IgD-negative memory B cell (primary cell): Measurements from ENCODE around the gene TCF4. TPM values are rescaled to one million over a fixed set of nuclear protein-coding genes. Genes with fewer than 3 reads are reported as not detected.
A peak's percentile ranks its signal among the peaks of the same experiment; 100 is the strongest.

Source experiments
- H3K27ac Mint-ChIP-seq, 3 donors: one replicate each; pipeline ENCODE4 v1.8.0; 2020 to 2022; ENCODE audit warnings: mild to moderate bottlenecking in 3 of 3, mixed read lengths in 3 of 3, moderate library complexity in 1 of 3
- H3K27me3 Mint-ChIP-seq: one replicate; pipeline ENCODE4 v1.8.0; 2021; ENCODE audit warnings: mixed read lengths
- H3K36me3 Mint-ChIP-seq: one replicate; pipeline ENCODE4 v1.8.0; 2020; ENCODE audit warnings: mild to moderate bottlenecking, mixed read lengths
- H3K4me1 Mint-ChIP-seq, 3 donors: one replicate each; pipeline ENCODE4 v1.8.0; 2020 to 2022; ENCODE audit warnings: mixed read lengths in 3 of 3, mild to moderate bottlenecking in 1 of 3
- H3K4me3 Mint-ChIP-seq, 4 donors: one replicate each; pipeline ENCODE4 v1.8.0; 2020 to 2022; ENCODE audit warnings: mild to moderate bottlenecking in 4 of 4, mixed read lengths in 4 of 4, moderate library complexity in 3 of 4
- H3K9me3 Mint-ChIP-seq, 3 donors: one replicate each; pipeline ENCODE4 v1.8.0; 2020 to 2021; ENCODE audit warnings: mixed read lengths in 3 of 3, mild to moderate bottlenecking in 1 of 3
- polyA plus RNA-seq: library from polyadenylated mRNA; unstranded; fragments of 300-500 nt; fragmentation: Illumina TruSeq; gene quantifications from one replicate; pipeline ENCODE4 v1.2.3, GENCODE V29; 2021

The TCF4 gene
- polyA plus RNA-seq, 1 donor from 2014 or later: 256 TPM

- peaks cover 3% of the 10 kb centered on the region for H3K36me3 Mint-ChIP-seq
- no peaks in the 10 kb centered on the region for H3K9me3 Mint-ChIP-seq
- peaks cover 2 to 12% (median 8%) of the 10 kb centered on the region in 3 donors for H3K4me1 Mint-ChIP-seq
- H3K27me3 Mint-ChIP-seq: peaks cover 12% of the 10 kb centered on the region
- H3K27ac Mint-ChIP-seq: no peak overlapping the region
- no peak overlapping the region for H3K4me3 Mint-ChIP-seq
These were observed 96.4 kb downstream of the TCF4 start for GRCh38 chr18:55491616-55492015.

GRCh38 chr18:55489034-55489986 is 98.7 kb downstream of the TCF4 start:
- Mint-ChIP-seq H3K4me1 (peaks cover 2 to 12% (median 8%) of the 10 kb centered on the region in 3 donors), H3K9me3 (no peaks in the 10 kb centered on the region), H3K27ac (no peak overlapping the region), H3K27me3 (peaks cover 12% of the 10 kb centered on the region), H3K36me3 (no peaks in the 10 kb centered on the region), H3K4me3 (peak overlapping the region in 3 of 4 donors; percentile 0 to 70 (median 6))

- H3K36me3 Mint-ChIP-seq: no peaks in the 10 kb centered on the region
- H3K9me3 Mint-ChIP-seq: no peaks in the 10 kb centered on the region
- no peak overlapping the region for H3K27ac Mint-ChIP-seq
These were observed 99.5 kb downstream of the TCF4 start for GRCh38 chr18:55488473-55488872.

GRCh38 chr18:55487997-55488396 is 100.0 kb downstream of the TCF4 start:
- Mint-ChIP-seq H3K27ac (no peak overlapping the region), H3K9me3 (no peaks in the 10 kb centered on the region), H3K4me3 (no peak overlapping the region), H3K27me3 (peaks cover 12% of the 10 kb centered on the region), H3K36me3 (no peaks in the 10 kb centered on the region), H3K4me1 (peaks cover 2 to 12% (median 8%) of the 10 kb centered on the region in 3 donors)

More at GRCh38 chr18:55488473-55488872, 99.5 kb downstream of the TCF4 start:
- H3K4me3 Mint-ChIP-seq: no peak overlapping the region
- peaks cover 12% of the 10 kb centered on the region for H3K27me3 Mint-ChIP-seq
- H3K4me1 Mint-ChIP-seq: peaks cover 2 to 12% (median 8%) of the 10 kb centered on the region in 3 donors

GRCh38 chr18:55486936-55487335 is 101.1 kb downstream of the TCF4 start:
- H3K27me3 Mint-ChIP-seq: peaks cover 9% of the 10 kb centered on the region
- peaks cover 2 to 12% (median 8%) of the 10 kb centered on the region in 3 donors for H3K4me1 Mint-ChIP-seq
- peaks cover 4% of the 10 kb centered on the region for H3K36me3 Mint-ChIP-seq
- H3K9me3 Mint-ChIP-seq: peaks cover 0 to 2% (median 0%) of the 10 kb centered on the region in 3 donors
- no peak overlapping the region for H3K4me3 Mint-ChIP-seq
- no peak overlapping the region for H3K27ac Mint-ChIP-seq

GRCh38 chr18:55485666-55486065 is 102.3 kb downstream of the TCF4 start:
- peaks cover 4% of the 10 kb centered on the region for H3K36me3 Mint-ChIP-seq
- H3K9me3 Mint-ChIP-seq: peaks cover 0 to 2% (median 0%) of the 10 kb centered on the region in 3 donors
- peaks cover 2 to 12% (median 8%) of the 10 kb centered on the region in 3 donors for H3K4me1 Mint-ChIP-seq
- H3K27me3 Mint-ChIP-seq: peaks cover 6% of the 10 kb centered on the region
- no peak overlapping the region for H3K4me3 Mint-ChIP-seq
- H3K27ac Mint-ChIP-seq: no peak overlapping the region

GRCh38 chr18:55484773-55485172 is 103.2 kb downstream of the TCF4 start:
- Mint-ChIP-seq H3K4me1 (peaks cover 2 to 10% (median 7%) of the 10 kb centered on the region in 3 donors), H3K27me3 (peaks cover 5% of the 10 kb centered on the region), H3K9me3 (peaks cover 0 to 2% (median 0%) of the 10 kb centered on the region in 3 donors), H3K27ac (no peak overlapping the region), H3K4me3 (no peak overlapping the region), H3K36me3 (peaks cover 4% of the 10 kb centered on the region)

GRCh38 chr18:55483266-55483871 is 104.6 kb downstream of the TCF4 start:
- Mint-ChIP-seq H3K9me3 (peaks cover 0 to 2% (median 0%) of the 10 kb centered on the region in 3 donors), H3K4me1 (peaks cover 0 to 1% (median under 1%) of the 10 kb centered on the region in 3 donors), H3K36me3 (peaks cover 6% of the 10 kb centered on the region)

GRCh38 chr18:55479656-55480420 is 108.2 kb downstream of the TCF4 start:
- Mint-ChIP-seq H3K27ac (no peak overlapping the region), H3K4me3 (peak overlapping the region in 1 of 4 donors; percentile 9), H3K36me3 (peaks cover 6% of the 10 kb centered on the region), H3K9me3 (peaks cover 0 to 2% (median 0%) of the 10 kb centered on the region in 3 donors), H3K4me1 (peaks cover 7 to 13% (median 13%) of the 10 kb centered on the region in 3 donors), H3K27me3 (no peaks in the 10 kb centered on the region)

More at GRCh38 chr18:55483266-55483871, 104.6 kb downstream of the TCF4 start:
- no peak overlapping the region for H3K4me3 Mint-ChIP-seq
- no peaks in the 10 kb centered on the region for H3K27me3 Mint-ChIP-seq
- H3K27ac Mint-ChIP-seq: no peak overlapping the region

GRCh38 chr18:55477860-55478581 is 110.0 kb downstream of the TCF4 start:
- Mint-ChIP-seq H3K27me3 (no peaks in the 10 kb centered on the region), H3K9me3 (peaks cover 0 to 2% (median 0%) of the 10 kb centered on the region in 3 donors), H3K4me1 (peaks cover 7 to 13% (median 13%) of the 10 kb centered on the region in 3 donors), H3K27ac (peak overlapping the region in 1 of 3 donors; percentile 63), H3K36me3 (peaks cover 8% of the 10 kb centered on the region), H3K4me3 (peak overlapping the region; percentile 74 to 94 (median 92))

GRCh38 chr18:55477499-55477859 is 110.5 kb downstream of the TCF4 start:
- Mint-ChIP-seq H3K36me3 (peaks cover 3% of the 10 kb centered on the region), H3K4me3 (peak overlapping the region; percentile 74 to 94 (median 92)), H3K27me3 (no peaks in the 10 kb centered on the region)

GRCh38 chr18:55475916-55476315 is 112.1 kb downstream of the TCF4 start:
- Mint-ChIP-seq H3K27me3 (no peaks in the 10 kb centered on the region), H3K4me3 (peak overlapping the region in 2 of 4 donors; percentile 18 to 74), H3K4me1 (peaks cover 7 to 13% (median 13%) of the 10 kb centered on the region in 3 donors), H3K27ac (peak overlapping the region in 1 of 3 donors; percentile 24), H3K36me3 (peaks cover 3% of the 10 kb centered on the region), H3K9me3 (no peaks in the 10 kb centered on the region)

More at GRCh38 chr18:55477499-55477859, 110.5 kb downstream of the TCF4 start:
- H3K9me3 Mint-ChIP-seq: peaks cover 0 to under 1% (median 0%) of the 10 kb centered on the region in 3 donors
- H3K4me1 Mint-ChIP-seq: peaks cover 7 to 13% (median 13%) of the 10 kb centered on the region in 3 donors
- peak overlapping the region in 2 of 3 donors; percentile 1 to 63 for H3K27ac Mint-ChIP-seq

GRCh38 chr18:55475467-55475866 is 112.5 kb downstream of the TCF4 start:
- no peak overlapping the region for H3K27ac Mint-ChIP-seq
- H3K4me1 Mint-ChIP-seq: peaks cover 7 to 13% (median 13%) of the 10 kb centered on the region in 3 donors
- H3K9me3 Mint-ChIP-seq: no peaks in the 10 kb centered on the region
- H3K27me3 Mint-ChIP-seq: no peaks in the 10 kb centered on the region
- H3K4me3 Mint-ChIP-seq: peak overlapping the region in 1 of 4 donors; percentile 74
- H3K36me3 Mint-ChIP-seq: peaks cover 3% of the 10 kb centered on the region

- Mint-ChIP-seq H3K9me3 (no peaks in the 10 kb centered on the region), H3K4me3 (no peak overlapping the region), H3K27me3 (no peaks in the 10 kb centered on the region), H3K36me3 (peaks cover 2% of the 10 kb centered on the region), H3K27ac (no peak overlapping the region), H3K4me1 (peaks cover 7 to 13% (median 13%) of the 10 kb centered on the region in 3 donors)
These were observed 114.4 kb downstream of the TCF4 start for GRCh38 chr18:55473560-55473959.
